UCSD-AML1 (cell line): ENCODE results near the gene APEH.

ENCODE experiments used
- DNase-seq: peaks from one replicate; lab custom pipeline; 2025; ENCODE audit not compliant: unreplicated experiment; lab: John Stamatoyannopoulos, UW

Gene APEH

GRCh38 chr3:49673715-49674496 is at the start of gene APEH:
APEH (plus strand) TSS chr3:49674351; CDS start chr3:49674402, 51 bp downstream.
- no peak for DNase-seq

- DNase-seq, result no peak
Observed at GRCh38 chr3:49625071-49625470, 49.1 kb upstream of the APEH start.

- DNase-seq, result no peak
Observed at GRCh38 chr3:49626101-49626581, 48.0 kb upstream of the APEH start.

- DNase-seq, result no peak
Observed at GRCh38 chr3:49626796-49627195, 47.4 kb upstream of the APEH start.

GRCh38 chr3:49627634-49628033 is 46.5 kb upstream of the APEH start:
- DNase-seq, result no peak

GRCh38 chr3:49628249-49628648 is 45.9 kb upstream of the APEH start:
- no peak for DNase-seq

- DNase-seq, result no peak
Observed at GRCh38 chr3:49629451-49629850, 44.7 kb upstream of the APEH start.

GRCh38 chr3:49629866-49630265 is 44.3 kb upstream of the APEH start:
- DNase-seq, result no peak

GRCh38 chr3:49630784-49631183 is 43.4 kb upstream of the APEH start:
- DNase-seq, result no peak

- no peak for DNase-seq
Observed at GRCh38 chr3:49634736-49635135, 39.4 kb upstream of the APEH start.

GRCh38 chr3:49636883-49637609 is 37.1 kb upstream of the APEH start:
- no peak for DNase-seq

GRCh38 chr3:49638445-49638844 is 35.7 kb upstream of the APEH start:
- peak; percentile 50 for DNase-seq

- DNase-seq, result no peak
Observed at GRCh38 chr3:49639551-49639950, 34.6 kb upstream of the APEH start.

GRCh38 chr3:49641292-49641691 is 32.9 kb upstream of the APEH start:
- no peak for DNase-seq

- no peak for DNase-seq
Observed at GRCh38 chr3:49641921-49642707, 32.0 kb upstream of the APEH start.

- DNase-seq, result no peak
Observed at GRCh38 chr3:49642708-49643145, 31.4 kb upstream of the APEH start.

GRCh38 chr3:49644684-49645083 is 29.5 kb upstream of the APEH start:
- no peak for DNase-seq

GRCh38 chr3:49646236-49646635 is 27.9 kb upstream of the APEH start:
- DNase-seq, result no peak

- peak; percentile 32 for DNase-seq
Observed at GRCh38 chr3:49647741-49648140, 26.4 kb upstream of the APEH start.

GRCh38 chr3:49648354-49649019 is 25.7 kb upstream of the APEH start:
- DNase-seq, result no peak

GRCh38 chr3:49649576-49649975 is 24.6 kb upstream of the APEH start:
- DNase-seq, result no peak
